GM18861 (cell line): ENCODE results near the gene DLGAP3.

Source experiments
- ATAC-seq: cut with Tn5 transposase; IDR thresholded peaks from one replicate; pipeline ENCODE4 v1.9.1; 2021; ENCODE audit not compliant: unreplicated experiment

The DLGAP3 gene

DNA sequence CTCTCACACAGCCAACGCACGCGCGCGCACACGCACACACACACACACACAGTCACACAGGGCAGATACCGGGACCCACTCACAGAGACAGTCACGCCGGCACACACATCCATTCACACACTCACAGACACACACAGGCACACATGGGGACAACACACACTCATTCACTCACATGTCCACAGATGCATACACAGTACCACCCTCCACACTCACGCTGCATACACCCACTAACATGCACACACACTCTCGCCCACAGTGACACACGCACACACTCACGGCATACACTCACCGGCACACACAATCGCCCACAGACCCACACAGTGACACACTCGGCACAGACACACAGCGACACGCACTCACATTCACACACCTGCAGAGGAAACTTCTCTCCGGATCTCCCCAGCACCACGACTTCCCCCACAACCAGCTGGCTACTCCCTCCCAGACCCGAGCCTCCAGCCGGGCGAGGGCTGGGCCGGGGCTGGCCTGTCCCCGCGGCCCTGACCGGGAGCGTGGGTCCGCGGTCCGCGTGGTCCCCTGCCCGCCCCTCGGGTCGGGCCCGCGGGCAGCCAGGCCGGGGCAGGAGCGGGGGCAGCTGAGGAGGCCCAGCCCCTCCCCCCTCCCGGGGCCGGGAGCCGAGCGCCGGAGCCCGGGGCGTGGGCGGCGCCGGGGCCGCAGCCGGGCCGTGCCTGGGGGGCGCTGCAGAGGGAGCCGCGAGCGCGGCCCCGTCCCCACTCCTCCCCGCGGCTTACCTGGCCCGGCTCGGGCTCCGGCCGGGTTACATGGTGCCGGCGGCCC is 552 bp downstream of the DLGAP3 start:
- no peak for ATAC-seq

DNA sequence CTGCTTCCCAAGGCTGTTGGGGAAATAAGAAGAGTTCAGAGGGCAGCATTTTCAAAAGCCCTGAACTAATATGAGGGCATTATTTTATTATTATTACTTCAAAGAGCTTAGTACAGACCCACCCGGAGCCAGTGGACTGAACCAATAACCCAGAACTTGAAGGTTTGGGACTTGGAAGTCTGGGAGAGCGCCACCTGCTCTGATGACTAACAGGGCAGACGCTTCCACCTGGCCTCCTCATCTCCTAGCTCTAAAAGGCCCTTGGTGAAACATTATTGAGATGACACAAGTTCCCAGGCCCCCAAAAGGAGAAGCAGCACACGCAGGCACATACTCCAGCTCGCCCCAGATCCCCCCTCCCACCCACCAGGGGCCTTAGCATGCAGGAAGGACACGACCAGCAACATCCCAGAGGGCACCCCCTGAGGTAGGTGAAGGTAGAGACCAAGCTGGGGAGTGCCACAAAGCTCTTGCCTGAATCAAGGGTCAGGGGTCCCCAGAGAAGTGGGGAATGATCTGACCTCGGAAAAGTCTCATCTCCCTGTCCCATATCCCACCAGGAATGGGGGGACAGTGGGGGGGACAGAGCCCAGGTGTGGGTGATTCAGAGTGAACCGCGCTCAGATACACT is 1.3 kb downstream of the DLGAP3 start:
- ATAC-seq = no peak

- ATAC-seq = no peak
Observed at GRCh38 chr1:34927316-34927715, 2.1 kb downstream of the DLGAP3 start.

GRCh38 chr1:34926894-34927293 is 2.6 kb downstream of the DLGAP3 start:
- ATAC-seq = no peak

DNA sequence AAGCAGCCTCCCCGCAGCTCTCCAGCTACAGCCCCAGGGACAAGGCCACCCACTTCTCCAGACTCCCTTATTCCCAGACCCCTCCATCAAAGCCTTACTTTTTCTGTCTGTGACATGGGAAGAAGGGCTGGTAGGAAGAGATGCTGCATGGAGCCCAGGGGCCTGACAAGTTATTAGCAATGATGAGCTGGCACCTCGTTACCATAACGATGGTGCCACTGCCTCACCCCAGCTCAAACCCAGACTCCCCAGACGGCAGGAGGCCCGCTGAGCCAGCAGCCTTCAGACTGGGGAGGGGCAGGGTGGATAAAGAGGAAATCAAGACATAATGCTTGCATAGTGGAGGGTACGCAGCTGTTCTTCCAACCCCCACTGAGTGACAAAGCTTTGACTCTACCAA is 3.3 kb downstream of the DLGAP3 start:
- no peak for ATAC-seq

DNA sequence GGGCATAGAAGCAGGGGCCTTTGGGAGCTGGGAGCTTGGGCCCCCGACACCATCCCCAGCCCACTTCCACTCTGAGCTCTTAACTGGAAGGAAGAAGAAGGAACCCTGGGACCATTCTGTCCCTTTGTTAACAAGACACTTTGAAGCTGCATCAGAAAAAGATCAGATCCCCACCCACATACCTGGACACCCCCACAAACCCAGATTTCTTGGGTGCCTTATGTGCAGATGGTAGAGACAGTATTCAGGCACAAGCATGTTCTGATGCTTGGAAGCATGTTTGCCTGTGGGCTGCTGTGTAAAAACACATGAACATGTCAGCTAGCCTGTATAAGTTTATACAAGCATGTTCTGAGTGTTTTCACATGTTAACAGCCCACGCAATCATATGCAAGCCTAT is 3.7 kb downstream of the DLGAP3 start:
- no peak for ATAC-seq

DNA sequence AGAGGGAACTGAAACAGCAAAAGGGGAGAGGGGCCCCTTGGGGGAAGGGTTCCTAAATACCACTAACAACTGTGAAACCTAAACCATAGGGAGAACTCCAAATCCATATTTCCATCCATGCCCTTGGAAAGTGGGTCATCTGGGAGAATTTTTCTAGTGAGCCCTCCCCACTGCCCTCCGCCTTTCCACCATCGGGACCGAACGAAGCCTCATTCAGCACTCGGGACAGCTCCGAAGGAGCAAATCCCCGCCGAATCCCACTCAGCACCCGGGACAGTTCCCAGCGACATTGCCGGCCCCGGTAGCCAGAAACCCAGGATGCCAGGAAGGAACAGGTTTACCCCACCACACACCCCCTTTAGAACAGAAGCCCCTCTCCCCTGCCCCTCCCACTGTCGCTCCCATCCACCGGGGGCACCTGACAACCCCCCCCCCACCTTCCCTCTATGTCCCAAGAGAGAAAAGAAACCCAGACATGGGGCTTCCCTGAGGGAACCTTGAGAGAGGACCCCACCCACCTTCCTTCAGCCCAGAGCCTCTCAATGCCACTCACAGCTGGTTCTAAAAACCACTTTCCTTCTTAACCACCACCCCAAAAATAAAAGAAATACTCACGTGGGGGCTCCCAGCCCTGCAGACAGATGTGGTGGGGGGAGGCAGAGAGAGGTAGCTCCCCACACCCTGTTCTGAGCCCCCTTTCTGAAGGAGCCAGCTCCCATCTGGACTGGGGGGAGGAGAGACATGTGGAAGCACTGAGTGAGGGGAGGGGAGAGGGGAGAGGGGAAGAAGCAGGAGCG is 4.5 kb downstream of the DLGAP3 start:
- ATAC-seq = no peak

GRCh38 chr1:34923490-34923889 is 6.0 kb downstream of the DLGAP3 start:
- ATAC-seq = no peak

DNA sequence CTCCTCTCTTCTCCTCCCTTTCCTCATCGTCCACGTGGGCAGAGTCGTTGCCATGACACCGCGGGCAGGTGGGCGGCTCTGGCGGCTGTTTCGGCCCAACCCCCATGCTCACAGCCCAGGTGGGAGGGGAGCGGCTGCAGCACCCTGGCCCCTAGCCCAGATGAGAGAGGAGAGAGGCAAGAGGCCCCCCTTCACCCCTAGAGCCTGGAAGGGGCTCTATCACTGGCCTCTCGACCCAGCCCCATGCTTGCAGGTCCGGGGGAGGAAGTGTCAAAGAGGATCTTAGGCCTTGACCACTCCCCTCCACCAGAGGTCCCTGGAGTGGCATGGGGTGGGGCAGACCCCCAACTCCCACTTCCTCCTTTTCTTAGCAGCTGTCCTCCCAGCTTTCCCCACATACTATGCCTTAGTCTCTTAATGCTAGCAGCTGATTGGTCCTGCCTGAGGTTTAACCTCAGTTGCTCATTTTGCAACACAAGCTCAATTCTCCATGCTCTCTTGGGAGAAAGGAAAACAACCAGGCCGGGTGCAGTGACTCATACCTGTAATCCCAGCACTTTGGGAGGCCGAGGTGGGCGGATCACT is 10.4 kb downstream of the DLGAP3 start:
- no peak for ATAC-seq

DNA sequence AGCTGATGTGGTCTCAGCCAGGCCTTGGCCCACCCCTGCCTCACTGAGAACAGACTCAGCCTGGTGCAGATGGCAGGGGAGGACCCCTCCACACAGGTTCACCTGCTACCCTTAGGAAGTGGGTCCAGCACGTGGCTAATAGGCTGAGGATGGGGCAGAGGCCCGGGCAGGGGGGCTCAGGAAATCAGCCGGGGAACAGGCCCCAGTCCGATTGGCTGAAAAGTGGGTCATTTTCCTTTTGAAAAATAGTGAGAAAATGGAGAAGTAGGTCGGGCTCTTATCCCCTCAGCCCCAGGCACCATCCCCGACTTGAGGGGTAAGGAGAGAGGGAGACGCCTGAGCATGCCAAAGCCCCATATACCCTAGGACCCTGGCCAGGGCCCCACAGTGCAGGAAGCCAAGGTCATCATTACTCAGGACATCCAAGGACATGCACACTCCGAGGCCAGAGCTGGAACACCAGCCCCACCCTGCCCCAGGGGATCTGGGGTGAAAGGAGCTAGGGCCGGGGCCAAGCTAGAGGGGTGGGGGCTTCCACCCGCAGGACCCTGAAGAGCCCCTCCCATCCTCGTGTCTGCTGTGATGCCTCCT is 11.0 kb downstream of the DLGAP3 start:
- ATAC-seq = no peak

DNA sequence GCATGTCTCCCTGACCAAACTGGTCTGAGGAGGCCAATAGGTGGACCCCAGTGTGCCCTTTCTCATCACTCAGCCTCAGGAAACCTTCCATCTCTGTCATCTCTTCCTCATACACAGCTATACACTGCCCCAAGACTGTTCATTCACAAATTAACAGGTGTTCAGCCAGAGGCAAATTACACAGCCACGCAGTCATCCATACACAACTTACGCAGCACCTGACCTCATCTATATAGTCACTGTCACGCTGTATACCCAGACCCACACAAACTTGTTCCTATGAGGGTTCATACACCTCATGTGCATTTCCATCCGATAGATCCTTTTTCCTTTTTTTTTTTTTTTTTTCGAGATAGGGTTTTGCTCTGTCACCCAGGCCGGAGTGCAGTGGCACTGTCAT is 12.4 kb downstream of the DLGAP3 start:
- no peak for ATAC-seq

GRCh38 chr1:34916104-34916503 is 13.3 kb downstream of the DLGAP3 start:
- no peak for ATAC-seq

GRCh38 chr1:34915521-34915920 is 13.9 kb downstream of the DLGAP3 start:
- no peak for ATAC-seq

DNA sequence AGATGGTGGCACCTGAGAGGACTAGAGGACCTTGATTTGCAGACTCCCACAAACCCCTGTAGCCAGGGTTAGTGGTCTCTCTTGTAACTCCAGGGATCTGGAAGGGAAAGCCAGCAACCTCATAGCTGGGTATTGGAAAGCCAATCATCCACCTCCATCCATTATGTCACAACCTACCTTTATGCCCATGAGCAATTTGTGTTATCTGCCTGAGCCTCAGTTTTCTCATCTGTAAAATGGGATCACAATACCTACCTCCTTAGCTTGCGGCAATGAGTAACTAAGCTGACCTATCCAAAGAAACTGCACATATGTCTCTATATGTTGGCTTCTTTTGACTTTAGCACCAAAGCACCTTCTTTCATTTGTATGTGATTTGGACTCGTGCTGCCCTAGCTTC is 14.5 kb downstream of the DLGAP3 start:
- ATAC-seq = no peak

DNA sequence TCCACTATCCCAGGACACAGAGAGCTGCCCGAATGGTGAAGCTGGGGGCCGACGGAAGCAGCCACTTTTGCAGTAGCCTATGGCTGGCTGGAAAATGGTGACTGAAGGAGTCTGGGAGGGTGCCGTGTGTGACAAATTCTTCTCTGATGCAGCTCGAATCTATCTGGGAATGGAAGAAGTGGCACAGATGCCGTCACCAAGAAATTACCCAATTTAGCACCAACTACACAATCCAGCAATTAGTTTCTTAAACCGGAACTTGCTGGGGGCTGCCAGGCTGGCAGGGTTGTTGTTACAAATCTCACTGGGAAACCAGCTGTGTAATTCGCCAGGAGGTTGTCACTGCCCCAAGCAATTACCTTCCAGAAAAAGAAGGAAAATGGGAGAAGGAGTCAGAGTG is 18.0 kb downstream of the DLGAP3 start:
- ATAC-seq = no peak

- no peak for ATAC-seq
Observed at GRCh38 chr1:34910425-34910824, 19.0 kb downstream of the DLGAP3 start.

DNA sequence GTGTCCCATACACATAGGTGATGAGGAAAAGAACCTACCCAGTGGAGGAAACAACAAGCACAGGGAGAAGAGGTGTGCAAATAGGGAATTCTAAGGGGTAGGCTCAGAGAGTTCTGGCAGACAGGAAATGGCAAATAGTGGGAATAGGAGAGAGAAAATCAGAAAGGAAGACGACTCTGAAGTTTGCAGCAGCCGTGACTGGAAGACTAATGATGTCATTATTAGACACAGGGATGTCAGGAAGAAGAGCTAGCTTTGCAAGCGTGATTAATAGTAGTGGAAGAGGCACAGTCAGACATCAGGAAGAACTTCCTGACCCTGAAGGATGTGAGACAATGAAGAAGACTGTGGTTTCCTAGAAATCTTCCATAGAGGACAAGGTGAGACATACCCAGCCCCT is 21.1 kb downstream of the DLGAP3 start:
- no peak for ATAC-seq

- no peak for ATAC-seq
Observed at GRCh38 chr1:34907487-34908090, 21.9 kb downstream of the DLGAP3 start.

DNA sequence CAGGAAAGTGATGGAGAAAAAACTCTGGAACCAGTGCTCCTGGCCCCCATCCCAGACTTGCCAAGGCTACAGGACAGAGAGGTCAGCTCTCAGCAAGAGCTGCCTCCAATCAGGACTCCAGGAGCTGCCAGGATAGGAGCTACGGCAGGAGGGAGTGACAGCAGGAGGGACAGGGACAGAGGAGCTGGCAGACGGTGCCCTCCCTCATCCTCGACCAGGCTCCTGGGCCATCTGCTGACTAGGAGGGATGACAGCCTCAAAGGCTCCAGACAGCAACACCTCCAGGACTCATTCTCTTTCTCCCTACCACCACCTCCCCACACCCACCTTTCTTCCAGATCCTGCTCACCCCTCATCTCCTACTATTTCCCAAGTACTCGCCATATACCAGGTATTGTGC is 22.7 kb downstream of the DLGAP3 start:
- no peak for ATAC-seq

GRCh38 chr1:34906222-34906621 is 23.2 kb downstream of the DLGAP3 start:
- no peak for ATAC-seq

DNA sequence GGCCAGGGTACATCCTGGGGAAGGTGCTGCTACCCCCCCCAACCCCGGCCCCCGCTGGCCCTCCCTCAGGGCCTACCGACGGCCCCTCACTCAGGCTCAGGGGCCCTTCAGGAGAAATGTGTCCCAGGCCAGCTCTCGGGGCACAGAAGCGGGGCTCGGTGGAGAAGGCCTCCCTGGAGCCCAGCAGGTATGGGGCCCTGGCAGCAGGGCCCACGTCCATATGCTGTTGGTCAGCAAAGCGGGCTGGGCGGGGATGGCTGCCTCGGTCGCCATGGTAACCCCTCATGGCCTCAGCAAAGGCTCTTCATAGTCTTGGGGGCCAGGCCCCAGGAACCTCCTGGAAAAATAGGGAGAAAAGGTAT is 24.4 kb downstream of the DLGAP3 start:
- ATAC-seq = no peak
